Muscle of leg (tissue), 11 donors: ENCODE results near the gene WDR20. TPM values are rescaled to one million over a fixed set of nuclear protein-coding genes. Genes with fewer than 3 reads are reported as not detected.
"Not testable (repeated sequence)": the region's sequence is repeated elsewhere in the genome, so short reads cannot be mapped to it uniquely, and the experiment has no call there.

ENCODE experiments used
- DNase-seq: peaks from one replicate; pipeline ENCODE4 v3.0.0; 2013
- H3K27ac ChIP-seq: one replicate; pipeline ENCODE4 v1.5.1; 2013; ENCODE audit warnings: mild to moderate bottlenecking, low read length, control low read depth
- H3K27me3 ChIP-seq: one replicate; pipeline ENCODE4 v1.6.1; 2013; ENCODE audit warnings: low read length; ENCODE audit not compliant: control insufficient read depth, insufficient read depth
- H3K36me3 ChIP-seq: one replicate; pipeline ENCODE4 v1.6.1; 2013; ENCODE audit warnings: low read length; ENCODE audit not compliant: control insufficient read depth, insufficient read depth
- H3K4me1 ChIP-seq: one replicate; pipeline ENCODE4 v1.6.1; 2013; ENCODE audit warnings: low read length; ENCODE audit not compliant: control insufficient read depth, insufficient read depth
- H3K4me3 ChIP-seq: one replicate; pipeline ENCODE4 v1.5.1; 2013; ENCODE audit warnings: low read length, control low read depth
- H3K9me3 ChIP-seq: replicated peaks from 2 replicates; pipeline ENCODE4 v1.6.1; 2013; ENCODE audit warnings: low read depth, low read length; ENCODE audit not compliant: control insufficient read depth
- WGBS: methylation state at CpG from one replicate; pipeline ENCODE4 v1.1.5; 2013; ENCODE audit warnings: missing lambda C conversion rate; ENCODE audit not compliant: insufficient coverage; 5-methylcytosine and 5-hydroxymethylcytosine counted together
- polyA plus RNA-seq, 8 donors: library from polyadenylated mRNA; unstranded; fragments of 120-200 nt; gene quantifications; one replicate each; pipeline versions ENCODE4 v1.2.1 to v1.2.3, GENCODE V29; 2013; ENCODE audit warnings: inconsistent platforms in 1 of 8, low replicate concordance in 1 of 8; ENCODE audit not compliant: insufficient read length in 8 of 8, insufficient read depth in 1 of 8
- total RNA-seq: library from RNA; stranded (reverse); fragments of 120-200 nt; gene quantifications from one replicate; pipeline ENCODE4 v1.2.4, GENCODE V29; 2013

Gene WDR20
- total and polyA plus RNA-seq, 9 donors = 20.0 to 28.9 (median 25.0) TPM

- Histone ChIP-seq H3K27ac (no peak overlapping the region), H3K4me3 (no peak overlapping the region), H3K9me3 (no peaks in the 10 kb centered on the region), H3K4me1 (peaks cover 6% of the 10 kb centered on the region), H3K36me3 (no peaks in the 10 kb centered on the region), H3K27me3 (no peaks in the 10 kb centered on the region)
- 61% methylated on average over 4 of the region's 7 CpGs for WGBS
- DNase-seq = no peak
Observed at GRCh38 chr14:102097441-102098135, 42.1 kb upstream of the WDR20 start.

GRCh38 chr14:102103062-102103695 is 36.5 kb upstream of the WDR20 start:
- no peaks in the 10 kb centered on the region for H3K36me3 ChIP-seq
- WGBS = 93% methylated on average over 5 of the region's 10 CpGs
- H3K9me3 ChIP-seq = no peaks in the 10 kb centered on the region
- H3K27me3 ChIP-seq = no peaks in the 10 kb centered on the region
- no peak overlapping the region for H3K4me3 ChIP-seq
- no peak for DNase-seq
- no peak overlapping the region for H3K27ac ChIP-seq
- H3K4me1 ChIP-seq = no peaks in the 10 kb centered on the region

GRCh38 chr14:102105369-102105768 is 34.3 kb upstream of the WDR20 start:
- Histone ChIP-seq H3K27ac (no peak overlapping the region), H3K4me3 (no peak overlapping the region), H3K36me3 (no peaks in the 10 kb centered on the region), H3K27me3 (no peaks in the 10 kb centered on the region), H3K4me1 (no peaks in the 10 kb centered on the region), H3K9me3 (no peaks in the 10 kb centered on the region)
- WGBS = 66% methylated on average over 4 of the region's 4 CpGs
- DNase-seq = no peak

GRCh38 chr14:102109332-102109731 is 30.4 kb upstream of the WDR20 start:
- DNase-seq, H3K9me3 ChIP-seq, H3K36me3 ChIP-seq, H3K4me3 ChIP-seq, H3K27ac ChIP-seq, H3K27me3 ChIP-seq, H3K4me1 ChIP-seq: not testable (repeated sequence)
- no CpG with 5 or more reads among the region's 1 CpG for WGBS

- WGBS = 89% methylated on average over 1 of the region's 3 CpGs
- no peak overlapping the region for H3K4me3 ChIP-seq
- H3K9me3 ChIP-seq = no peaks in the 10 kb centered on the region
- H3K36me3 ChIP-seq = no peaks in the 10 kb centered on the region
- DNase-seq = no peak
- no peaks in the 10 kb centered on the region for H3K27me3 ChIP-seq
- no peak overlapping the region for H3K27ac ChIP-seq
- H3K4me1 ChIP-seq = no peaks in the 10 kb centered on the region
Observed at GRCh38 chr14:102111101-102111500, 28.6 kb upstream of the WDR20 start.

- H3K36me3 ChIP-seq = no peaks in the 10 kb centered on the region
- no peak overlapping the region for H3K27ac ChIP-seq
- H3K9me3 ChIP-seq = peaks cover 9% of the 10 kb centered on the region
- no peak overlapping the region for H3K4me3 ChIP-seq
- 100% methylated on average over 8 of the region's 13 CpGs for WGBS
- no peak for DNase-seq
- H3K4me1 ChIP-seq = no peaks in the 10 kb centered on the region
- H3K27me3 ChIP-seq = no peaks in the 10 kb centered on the region
Observed at GRCh38 chr14:102116361-102117180, 23.1 kb upstream of the WDR20 start.

- Histone ChIP-seq H3K27ac (no peak overlapping the region), H3K4me3 (no peak overlapping the region), H3K4me1 (no peaks in the 10 kb centered on the region), H3K36me3 (no peaks in the 10 kb centered on the region), H3K27me3 (no peaks in the 10 kb centered on the region), H3K9me3 (peaks cover 9% of the 10 kb centered on the region)
- no peak for DNase-seq
- WGBS = 100% methylated on average over 1 of the region's 3 CpGs
Observed at GRCh38 chr14:102117852-102118251, 21.8 kb upstream of the WDR20 start.

GRCh38 chr14:102120888-102121287 is 18.8 kb upstream of the WDR20 start:
- no peak overlapping the region for H3K4me3 ChIP-seq
- H3K9me3 ChIP-seq = peaks cover 9% of the 10 kb centered on the region
- DNase-seq = no peak
- H3K27me3 ChIP-seq = no peaks in the 10 kb centered on the region
- H3K27ac ChIP-seq = no peak overlapping the region
- H3K36me3 ChIP-seq = no peaks in the 10 kb centered on the region
- H3K4me1 ChIP-seq = no peaks in the 10 kb centered on the region
- WGBS = 20% methylated on average over 1 of the region's 1 CpG

- no peak overlapping the region for H3K4me3 ChIP-seq
- H3K27ac ChIP-seq = no peak overlapping the region
- H3K9me3 ChIP-seq = peaks cover 9% of the 10 kb centered on the region
- no CpG with 5 or more reads among the region's 1 CpG for WGBS
- DNase-seq = no peak
- H3K4me1 ChIP-seq = no peaks in the 10 kb centered on the region
- no peaks in the 10 kb centered on the region for H3K27me3 ChIP-seq
- H3K36me3 ChIP-seq = no peaks in the 10 kb centered on the region
Observed at GRCh38 chr14:102121567-102121966, 18.1 kb upstream of the WDR20 start.

GRCh38 chr14:102124419-102124818 is 15.3 kb upstream of the WDR20 start:
- no peaks in the 10 kb centered on the region for H3K27me3 ChIP-seq
- no peak overlapping the region for H3K4me3 ChIP-seq
- no peak for DNase-seq
- no peaks in the 10 kb centered on the region for H3K4me1 ChIP-seq
- no peak overlapping the region for H3K27ac ChIP-seq
- no peaks in the 10 kb centered on the region for H3K9me3 ChIP-seq
- H3K36me3 ChIP-seq = no peaks in the 10 kb centered on the region
